Neuronal stem cell (in vitro differentiated cells): ENCODE data around the gene POLRMT.

Experiments used
- DNase-seq: peaks from one replicate; pipeline ENCODE4 v3.0.0-alpha.2; 2013; ENCODE audit warnings: low spot score
- H2AFZ ChIP-seq: one replicate; pipeline ENCODE4 v1.6.1; 2013; ENCODE audit warnings: mild to moderate bottlenecking, low read length, inconsistent platforms
- H2AK5ac ChIP-seq: 2 replicates; pipeline ENCODE4 v1.6.1; 2013; ENCODE audit warnings: low read depth, mild to moderate bottlenecking, inconsistent platforms, low read length, moderate library complexity, mixed read lengths
- H2BK120ac ChIP-seq: 2 replicates; pipeline ENCODE4 v1.6.1; 2013; ENCODE audit warnings: low read depth, mild to moderate bottlenecking, inconsistent platforms, low read length, moderate library complexity, mixed read lengths
- H2BK12ac ChIP-seq: one replicate; pipeline ENCODE4 v1.6.1; 2013; ENCODE audit warnings: low read length, inconsistent platforms
- H2BK15ac ChIP-seq: 2 replicates; pipeline ENCODE4 v1.6.1; 2013; ENCODE audit warnings: mild to moderate bottlenecking, low read length, inconsistent platforms, mixed read lengths
- H2BK5ac ChIP-seq: one replicate; pipeline ENCODE4 v1.6.1; 2013; ENCODE audit warnings: inconsistent platforms, mild to moderate bottlenecking, low read length, moderate library complexity
- H3K14ac ChIP-seq: one replicate; pipeline ENCODE4 v1.6.1; 2013; ENCODE audit warnings: low read length, inconsistent platforms
- H3K18ac ChIP-seq: 2 replicates; pipeline ENCODE4 v1.6.1; 2013; ENCODE audit warnings: low read length, inconsistent platforms
- H3K23ac ChIP-seq: 2 replicates; pipeline ENCODE4 v1.6.1; 2013; ENCODE audit warnings: low read depth, mild to moderate bottlenecking, mixed read lengths, low read length, inconsistent platforms; ENCODE audit not compliant: poor library complexity
- H3K27ac ChIP-seq: replicated peaks from 3 replicates; pipeline ENCODE4 v1.5.1; 2013; ENCODE audit warnings: low read length, inconsistent platforms
- H3K27me3 ChIP-seq, 3 experiments: 2 replicates each; pipeline ENCODE4 v1.6.1; 2013; ENCODE audit warnings: low read length in 3 of 3, mild to moderate bottlenecking in 2 of 3, inconsistent platforms in 1 of 3, low read depth in 1 of 3, mixed read lengths in 1 of 3, moderate library complexity in 1 of 3; ENCODE audit not compliant: control insufficient read depth in 3 of 3, insufficient read depth in 3 of 3
- H3K36me3 ChIP-seq, 2 donors: replicated peaks in 1 of 2; 2 replicates each; pipeline ENCODE4 v1.6.1; 2013; ENCODE audit warnings: low read length in 2 of 2; ENCODE audit not compliant: control insufficient read depth in 2 of 2, insufficient read depth in 2 of 2
- H3K4ac ChIP-seq: 2 replicates; pipeline ENCODE4 v1.6.1; 2013; ENCODE audit warnings: inconsistent platforms, mild to moderate bottlenecking, low read length, moderate library complexity
- H3K4me1 ChIP-seq, 2 donors: 1 replicate in 1 of 2; 2 replicates in 1 of 2; pipeline ENCODE4 v1.6.1; 2013; ENCODE audit warnings: low read length in 2 of 2, low read depth in 1 of 2; ENCODE audit not compliant: control insufficient read depth in 2 of 2, insufficient read depth in 1 of 2
- H3K4me2 ChIP-seq: one replicate; pipeline ENCODE4 v1.6.1; 2013; ENCODE audit warnings: mild to moderate bottlenecking, low read length, inconsistent platforms; ENCODE audit not compliant: insufficient read depth, poor library complexity, severe bottlenecking
- H3K4me3 ChIP-seq, 2 donors: 2 replicates each; pipeline ENCODE4 v1.5.1; 2013; ENCODE audit warnings: low read length in 2 of 2, mild to moderate bottlenecking in 2 of 2, inconsistent platforms in 1 of 2, moderate library complexity in 1 of 2
- H3K79me1 ChIP-seq: one replicate; pipeline ENCODE4 v1.6.1; 2013; ENCODE audit warnings: low read depth, mild to moderate bottlenecking, inconsistent platforms, low read length, moderate library complexity
- H3K9ac ChIP-seq: one replicate; pipeline ENCODE4 v1.6.1; 2013; ENCODE audit warnings: mild to moderate bottlenecking, low read depth, low read length, inconsistent platforms; ENCODE audit not compliant: poor library complexity
- H3K9me3 ChIP-seq, 2 donors: replicated peaks in 1 of 2; 2 replicates each; pipeline versions ENCODE3 to v1.6.1; 2013; ENCODE audit warnings: low read length in 2 of 2, mild to moderate bottlenecking in 2 of 2, inconsistent platforms in 1 of 2, low read depth in 1 of 2, mixed read lengths in 1 of 2, moderate library complexity in 1 of 2; ENCODE audit not compliant: control insufficient read depth in 2 of 2, insufficient read depth in 1 of 2
- H4K8ac ChIP-seq: one replicate; pipeline ENCODE4 v1.6.1; 2013; ENCODE audit warnings: low read depth, mild to moderate bottlenecking, inconsistent platforms, low read length, moderate library complexity
- H4K91ac ChIP-seq: one replicate; pipeline ENCODE4 v1.6.1; 2013; ENCODE audit warnings: low read length, low read depth, mild to moderate bottlenecking, inconsistent platforms; ENCODE audit not compliant: poor library complexity
- WGBS, 2 donors: extraction: QIAGEN DNeasy Blood & Tissue Kit; methylation state at CpG; one replicate each; pipeline ENCODE4 v1.1.7; 2013; ENCODE audit warnings: missing lambda C conversion rate in 2 of 2, mixed read lengths in 1 of 2; ENCODE audit not compliant: insufficient read length in 2 of 2, insufficient replicate concordance in 1 of 2; ENCODE audit errors: extremely low coverage in 2 of 2; 5-methylcytosine and 5-hydroxymethylcytosine counted together

POLRMT gene

GRCh38 chr19:610801-611480 lies 22.4 kb downstream of the POLRMT start:
- H3K27ac ChIP-seq = no peak overlapping the region

GRCh38 chr19:610071-610800 lies 23.1 kb downstream of the POLRMT start:
- no CpG with 5 or more reads among the region's 38 CpGs for WGBS, 2 donors
- no peaks in the 10 kb centered on the region for H3K27me3 ChIP-seq
- no peak overlapping the region for H4K8ac ChIP-seq
- H3K4me3 ChIP-seq = peak overlapping the region in 1 of 2 donors; percentile 6
- peaks cover 0 to 5% of the 10 kb centered on the region in 2 donors for H3K4me1 ChIP-seq
- H2BK120ac ChIP-seq = no peak overlapping the region
- no peak overlapping the region for H3K14ac ChIP-seq
- no peak overlapping the region for H2BK5ac ChIP-seq
- peaks cover 9 to 14% of the 10 kb centered on the region in 2 donors for H3K36me3 ChIP-seq
- peak overlapping the region; percentile 80 for H2AFZ ChIP-seq
- peak overlapping the region; percentile 44 for H3K9ac ChIP-seq
- no peaks in the 10 kb centered on the region for H3K79me1 ChIP-seq
- H3K4ac ChIP-seq = no peak overlapping the region
- H3K23ac ChIP-seq = no peak overlapping the region
- H2BK15ac ChIP-seq = no peak overlapping the region
- no peaks in the 10 kb centered on the region for H3K9me3 ChIP-seq
- DNase-seq = no peak
- no peak overlapping the region for H3K27ac ChIP-seq
- peak overlapping the region; percentile 10 for H2BK12ac ChIP-seq
- no peak overlapping the region for H3K4me2 ChIP-seq
- H2AK5ac ChIP-seq = no peak overlapping the region
- no peak overlapping the region for H3K18ac ChIP-seq
- no peak overlapping the region for H4K91ac ChIP-seq

More at GRCh38 chr19:610801-611480, 22.4 kb downstream of the POLRMT start:
- Histone ChIP-seq H3K4me2 (no peak overlapping the region), H3K27me3 (no peaks in the 10 kb centered on the region), H3K36me3 (peaks cover 12 to 17% of the 10 kb centered on the region in 2 donors), H3K9ac (no peak overlapping the region), H3K4ac (no peak overlapping the region), H4K8ac (no peak overlapping the region), H4K91ac (no peak overlapping the region), H3K9me3 (peaks cover 0 to 2% of the 10 kb centered on the region in 2 donors), H2AK5ac (peak overlapping the region; percentile 21), H3K14ac (no peak overlapping the region), H3K23ac (no peak overlapping the region), H2BK12ac (no peak overlapping the region), H3K79me1 (no peaks in the 10 kb centered on the region), H2BK5ac (no peak overlapping the region), H3K4me1 (peaks cover 0 to 5% of the 10 kb centered on the region in 2 donors), H3K4me3 (no peak overlapping the region), H2BK120ac (no peak overlapping the region), H3K18ac (no peak overlapping the region), H2AFZ (peak overlapping the region; percentile 80), H2BK15ac (no peak overlapping the region)
- no peak for DNase-seq
- no CpG with 5 or more reads among the region's 36 CpGs for WGBS, 2 donors

GRCh38 chr19:609004-609346 lies 24.4 kb downstream of the POLRMT start:
- H3K4me2 ChIP-seq = no peak overlapping the region
- H2BK15ac ChIP-seq = no peak overlapping the region
- no peak overlapping the region for H3K14ac ChIP-seq
- no peak overlapping the region for H4K91ac ChIP-seq
- H3K79me1 ChIP-seq = no peaks in the 10 kb centered on the region
- no peaks in the 10 kb centered on the region for H3K9me3 ChIP-seq
- H4K8ac ChIP-seq = no peak overlapping the region
- H3K27ac ChIP-seq = no peak overlapping the region
- H3K27me3 ChIP-seq = no peaks in the 10 kb centered on the region
- H3K4me3 ChIP-seq = no peak overlapping the region
- no peak for DNase-seq
- H3K18ac ChIP-seq = no peak overlapping the region
- H3K4me1 ChIP-seq = peaks cover 2 to 5% of the 10 kb centered on the region in 2 donors
- H2AFZ ChIP-seq = no peak overlapping the region
- H3K36me3 ChIP-seq = peaks cover 2 to 3% of the 10 kb centered on the region in 2 donors
- WGBS, 2 donors = no CpG with 5 or more reads among the region's 22 CpGs
- H3K9ac ChIP-seq = no peak overlapping the region
- H2BK12ac ChIP-seq = no peak overlapping the region
- peak overlapping the region; percentile 63 for H2AK5ac ChIP-seq
- no peak overlapping the region for H2BK5ac ChIP-seq
- no peak overlapping the region for H3K4ac ChIP-seq
- no peak overlapping the region for H2BK120ac ChIP-seq
- no peak overlapping the region for H3K23ac ChIP-seq
